ENCODE data around the gene SPECC1L. TPM values are rescaled to one million over a fixed set of nuclear protein-coding genes. Genes with fewer than 3 reads are reported as not detected.

SPECC1L gene
- total RNA-seq, 1 donor from 2014 or later = 39.6 TPM

- peak; percentile 83 for DNase-seq
These were observed 160.0 kb downstream of the SPECC1L start for GRCh38 chr22:24430431-24431308.

GRCh38 chr22:24431309-24432034 is 160.8 kb downstream of the SPECC1L start:
- DNase-seq = no peak

GRCh38 chr22:24432059-24432853 is 161.6 kb downstream of the SPECC1L start:
- peak; percentile 90 for DNase-seq

- no peak for DNase-seq
These were observed 162.6 kb downstream of the SPECC1L start for GRCh38 chr22:24433001-24433827.

GRCh38 chr22:24433828-24434470 is 163.3 kb downstream of the SPECC1L start:
- peak; percentile 56 for DNase-seq

- peak; percentile 91 for DNase-seq
These were observed 164.1 kb downstream of the SPECC1L start for GRCh38 chr22:24434471-24435322.

GRCh38 chr22:24435323-24435645 is 164.7 kb downstream of the SPECC1L start:
- no peak for DNase-seq

- DNase-seq = peak; percentile 54
These were observed 165.3 kb downstream of the SPECC1L start for GRCh38 chr22:24435861-24436371.

GRCh38 chr22:24436553-24436952 is 165.9 kb downstream of the SPECC1L start:
- no peak for DNase-seq

- no peak for DNase-seq
These were observed 166.5 kb downstream of the SPECC1L start for GRCh38 chr22:24437091-24437490.

- DNase-seq = no peak
These were observed 167.2 kb downstream of the SPECC1L start for GRCh38 chr22:24437741-24438328.

GRCh38 chr22:24440270-24440717 is 169.7 kb downstream of the SPECC1L start:
- no peak for DNase-seq

GRCh38 chr22:24440718-24441405 is 170.2 kb downstream of the SPECC1L start:
- DNase-seq = peak; percentile 41

- DNase-seq = no peak
These were observed 171.0 kb downstream of the SPECC1L start for GRCh38 chr22:24441406-24442351.

- DNase-seq = no peak
These were observed 171.7 kb downstream of the SPECC1L start for GRCh38 chr22:24442352-24442744.

- DNase-seq = no peak
These were observed 173.0 kb downstream of the SPECC1L start for GRCh38 chr22:24443668-24444067.

- no peak for DNase-seq
These were observed 173.6 kb downstream of the SPECC1L start for GRCh38 chr22:24444251-24444650.
